PC-3 (cell line): ENCODE results near the gene ATP5F1E. TPM values are rescaled to one million over a fixed set of nuclear protein-coding genes. Genes with fewer than 3 reads are reported as not detected.
A peak's percentile ranks its signal among the peaks of the same experiment; 100 is the strongest.

Experiments
- ATAC-seq: fragments of 200-7000 bp; cut with Tn5 transposase; 2 replicates; pipeline ENCODE4 v1.9.1; 2020; ENCODE audit warnings: mild to moderate bottlenecking, moderate library complexity
- BruUV-seq: library from RNA; stranded (reverse); fragments of 400-500 nt; replicated peaks from 2 replicates; lab custom pipeline; 2021; lab: Mats Ljungman, UMichigan
- CTCF ChIA-PET: fragments of 300-600 bp; sonication (Branson Sonifier 250); formaldehyde crosslinking; loops from one replicate; lab custom pipeline; 2022; ENCODE audit warnings: antibody characterized with exemption; lab: Charles Lee
- POLR2A ChIA-PET: fragments of 300-600 bp; sonication (Branson Sonifier 250); formaldehyde crosslinking; loops from one replicate; lab custom pipeline; 2022; ENCODE audit warnings: antibody characterized with exemption; ENCODE audit not compliant: unreplicated experiment; lab: Charles Lee
- DNase-seq: peaks from one replicate; pipeline ENCODE4 v3.0.0-alpha.2; 2015
- H2AFZ ChIP-seq: fragments of 300-600 bp; sonication (generic); 2 replicates; pipeline ENCODE4 v1.6.0; 2016; ENCODE audit warnings: antibody characterized with exemption, low read length
- H3F3A ChIP-seq: fragments of 300-600 bp; sonication (generic); one replicate; pipeline ENCODE4 v1.6.0; 2017; ENCODE audit warnings: antibody characterized with exemption, low read length, control low read depth, mild to moderate bottlenecking; ENCODE audit not compliant: unreplicated experiment
- H3K27ac ChIP-seq: fragments of 300-600 bp; sonication (generic); 2 replicates; pipeline ENCODE4 v1.5.1; 2016; ENCODE audit warnings: mild to moderate bottlenecking, low read length
- H3K27me3 ChIP-seq: fragments of 300-600 bp; sonication (generic); 2 replicates; pipeline ENCODE4 v1.6.1; 2016; ENCODE audit warnings: low read length, mixed read lengths
- H3K36me3 ChIP-seq: fragments of 300-600 bp; sonication (generic); 2 replicates; pipeline ENCODE4 v1.6.1; 2016; ENCODE audit warnings: low read depth, mixed run types, low read length, mixed read lengths
- H3K4me1 ChIP-seq: fragments of 300-600 bp; sonication (generic); 2 replicates; pipeline ENCODE4 v1.5.1; 2016; ENCODE audit warnings: low read length; ENCODE audit not compliant: insufficient read depth
- H3K4me2 ChIP-seq: fragments of 300-600 bp; sonication (generic); 2 replicates; pipeline ENCODE4 v1.6.0; 2016; ENCODE audit warnings: low read length
- H3K4me3 ChIP-seq: fragments of 300-600 bp; sonication (generic); 2 replicates; pipeline ENCODE4 v1.5.1; 2016; ENCODE audit warnings: mild to moderate bottlenecking, low read length, mixed read lengths
- H3K79me2 ChIP-seq: fragments of 300-600 bp; sonication (generic); 2 replicates; pipeline ENCODE4 v1.6.1; 2017; ENCODE audit warnings: low read length, mixed read lengths
- H3K9ac ChIP-seq: fragments of 300-600 bp; sonication (generic); 2 replicates; pipeline ENCODE4 v1.6.0; 2016; ENCODE audit warnings: mild to moderate bottlenecking, low read length
- H3K9me2 ChIP-seq: fragments of 300-600 bp; sonication (generic); replicated peaks from 2 replicates; pipeline ENCODE4 v1.6.1; 2016; ENCODE audit warnings: mixed run types, low read length, mixed read lengths
- H3K9me3 ChIP-seq: fragments of 300-600 bp; sonication (generic); 2 replicates; pipeline ENCODE4 v1.6.1; 2016; ENCODE audit warnings: low read length, mixed read lengths
- H4K20me1 ChIP-seq: fragments of 300-600 bp; sonication (generic); 2 replicates; pipeline ENCODE4 v1.6.1; 2016; ENCODE audit warnings: low read length, mixed read lengths
- EZH2 ChIP-seq: fragments of 300-600 bp; sonication (generic); IDR thresholded peaks from one replicate; pipeline ENCODE4 v1.6.1; 2017; ENCODE audit warnings: antibody characterized with exemption, mild to moderate bottlenecking, low read length; ENCODE audit not compliant: unreplicated experiment
- EZH2phosphoT487 ChIP-seq: fragments of 300-600 bp; sonication (generic); IDR thresholded peaks from 2 replicates; pipeline ENCODE4 v1.6.1; 2018; ENCODE audit warnings: mild to moderate bottlenecking, antibody characterized with exemption, low read length, borderline replicate concordance
- intact Hi-C: fragments of 100-400 bp; cut with micrococcal nuclease; formaldehyde crosslinking; loops from 2 replicates; pipeline ENCODE4 v1.9.0; 2023
- total RNA-seq: library from RNA; depleted of rRNA; stranded (reverse); fragments of >200 nt; gene quantifications from 2 replicates; pipeline ENCODE4 v1.2.3, GENCODE V29; 2014
- TF ChIP-seq, protein P1 (sequence below): fragments of 300-600 bp; sonication (generic); conservative IDR thresholded peaks from 2 replicates; pipeline ENCODE4 v1.5.1; 2017; ENCODE audit warnings: antibody characterized with exemption, low read depth, mild to moderate bottlenecking, low read length

ATP5F1E gene
- total RNA-seq, 1 experiment from 2014 or later, result 58.5 TPM

DNA sequence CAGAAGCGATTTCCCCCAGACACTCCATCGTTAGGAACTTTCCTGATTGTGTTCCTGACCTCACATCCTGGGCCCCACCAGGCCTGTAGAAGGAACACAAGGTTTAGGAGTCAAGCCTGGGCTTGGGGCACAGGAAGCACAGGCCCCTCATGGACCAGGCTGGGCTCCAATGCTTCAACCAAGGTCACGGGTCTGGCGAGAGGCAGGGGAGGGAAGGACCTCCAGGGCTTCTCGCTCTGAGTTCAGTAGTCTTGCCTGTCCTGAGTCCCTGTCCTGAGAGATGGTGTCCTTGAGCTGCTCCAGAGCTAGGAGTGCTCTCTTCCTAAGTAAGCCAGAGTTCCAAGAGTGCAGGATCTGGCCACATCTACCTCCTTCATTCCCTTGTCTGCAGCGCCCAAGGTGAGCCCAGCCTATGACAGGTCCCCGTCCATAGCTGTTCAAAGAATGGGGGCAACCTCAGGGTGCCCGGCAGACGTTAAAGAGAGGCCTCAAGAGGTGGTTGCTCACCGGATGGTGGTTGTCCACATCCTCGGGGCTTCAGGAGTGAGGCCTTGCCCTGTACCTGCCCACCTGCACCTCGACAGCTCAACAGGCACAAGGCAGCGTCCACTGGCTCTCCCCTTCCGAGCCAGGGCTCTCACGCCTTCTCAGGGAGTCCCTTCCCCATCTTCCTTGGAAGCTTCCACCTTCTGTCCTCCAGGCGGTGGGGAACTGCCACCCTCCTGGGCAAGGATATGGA lies 14.5 kb downstream of the ATP5F1E start:
- Histone ChIP-seq H3K4me2 (no peak overlapping the region), H2AFZ (no peak overlapping the region), H3K4me3 (no peak overlapping the region), H3K9me3 (no peaks in the 10 kb centered on the region), H4K20me1 (no peaks in the 10 kb centered on the region), H3K27ac (no peak overlapping the region), H3K79me2 (no peaks in the 10 kb centered on the region), H3K9me2 (no peaks in the 10 kb centered on the region), H3K4me1 (peaks cover 17% of the 10 kb centered on the region), H3F3A (no peaks in the 10 kb centered on the region), H3K9ac (no peak overlapping the region), H3K36me3 (no peaks in the 10 kb centered on the region), H3K27me3 (no peaks in the 10 kb centered on the region)
- ATAC-seq (no peak), DNase-seq (no peak)
- TF ChIP-seq EZH2, result no peak
- TF ChIP-seq EZH2phosphoT487, result no peak
- TF ChIP-seq, protein P1, sequence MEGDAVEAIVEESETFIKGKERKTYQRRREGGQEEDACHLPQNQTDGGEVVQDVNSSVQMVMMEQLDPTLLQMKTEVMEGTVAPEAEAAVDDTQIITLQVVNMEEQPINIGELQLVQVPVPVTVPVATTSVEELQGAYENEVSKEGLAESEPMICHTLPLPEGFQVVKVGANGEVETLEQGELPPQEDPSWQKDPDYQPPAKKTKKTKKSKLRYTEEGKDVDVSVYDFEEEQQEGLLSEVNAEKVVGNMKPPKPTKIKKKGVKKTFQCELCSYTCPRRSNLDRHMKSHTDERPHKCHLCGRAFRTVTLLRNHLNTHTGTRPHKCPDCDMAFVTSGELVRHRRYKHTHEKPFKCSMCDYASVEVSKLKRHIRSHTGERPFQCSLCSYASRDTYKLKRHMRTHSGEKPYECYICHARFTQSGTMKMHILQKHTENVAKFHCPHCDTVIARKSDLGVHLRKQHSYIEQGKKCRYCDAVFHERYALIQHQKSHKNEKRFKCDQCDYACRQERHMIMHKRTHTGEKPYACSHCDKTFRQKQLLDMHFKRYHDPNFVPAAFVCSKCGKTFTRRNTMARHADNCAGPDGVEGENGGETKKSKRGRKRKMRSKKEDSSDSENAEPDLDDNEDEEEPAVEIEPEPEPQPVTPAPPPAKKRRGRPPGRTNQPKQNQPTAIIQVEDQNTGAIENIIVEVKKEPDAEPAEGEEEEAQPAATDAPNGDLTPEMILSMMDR, result no peak
- intact Hi-C loops, result no loop called here
- POLR2A ChIA-PET, result interaction anchor here (0.6 kb wide), 1 partner anchor 14 kb away, joined by 3 read pairs; the partner anchor contains the start of gene ATP5F1E
- BruUV-seq, result no TSS peak
- CTCF ChIA-PET, result interaction anchor here (0.6 kb wide), 1 partner anchor 15 kb away, joined by 3 read pairs; the partner anchor contains the start of gene ATP5F1E

DNA sequence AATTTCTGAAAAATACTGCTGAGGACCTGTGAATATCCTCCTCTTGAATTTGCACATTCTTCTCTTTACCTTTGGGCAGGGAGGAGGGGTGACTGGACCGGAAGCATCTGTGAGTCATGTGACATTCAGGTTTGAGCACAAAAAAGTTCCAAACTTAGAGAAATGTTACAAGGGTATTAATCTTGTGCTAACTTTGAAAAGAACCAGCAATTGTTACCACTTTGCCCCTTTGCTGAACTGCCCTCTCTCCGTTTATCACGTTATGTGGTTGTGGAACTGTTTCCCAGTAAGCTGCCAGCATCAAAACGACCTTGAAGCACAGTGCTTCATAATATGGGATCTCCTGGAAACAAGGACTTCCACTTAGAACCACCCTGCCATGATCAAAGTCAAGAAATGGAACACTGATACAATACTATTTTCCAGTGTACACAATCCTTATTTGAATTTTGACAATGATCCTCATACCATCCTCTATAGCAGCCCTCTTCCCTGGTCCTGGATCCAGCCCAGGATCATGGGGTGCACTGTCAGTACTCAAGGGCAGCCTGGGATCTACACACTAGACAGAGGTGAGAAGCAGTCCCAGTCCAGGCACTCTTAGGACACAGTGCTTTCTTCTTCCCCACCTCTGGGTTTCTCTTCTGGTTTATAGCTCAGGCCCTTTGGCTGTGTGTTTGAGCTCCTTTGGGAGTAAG lies 15.2 kb downstream of the ATP5F1E start:
- BruUV-seq, result no TSS peak
- intact Hi-C loops, result no loop called here

More for the DNA sequence above, 15.2 kb downstream of the ATP5F1E start:
- ChIA-PET POLR2A (no interaction called here), CTCF (interaction anchor here (0.6 kb wide), 1 partner anchor 15 kb away, joined by 3 read pairs; the partner anchor contains the start of gene ATP5F1E)
- Histone ChIP-seq H3K27ac (no peak overlapping the region), H4K20me1 (no peaks in the 10 kb centered on the region), H3K9ac (no peak overlapping the region), H3K9me2 (no peaks in the 10 kb centered on the region), H3K4me1 (peaks cover 17% of the 10 kb centered on the region), H3K79me2 (no peaks in the 10 kb centered on the region), H3K36me3 (no peaks in the 10 kb centered on the region), H3F3A (no peaks in the 10 kb centered on the region), H3K4me3 (no peak overlapping the region), H3K4me2 (0 out of 2 replicates have a peak overlapping the region, but pooled peaks have one; percentile 1), H3K9me3 (no peaks in the 10 kb centered on the region), H3K27me3 (no peaks in the 10 kb centered on the region), H2AFZ (no peak overlapping the region)
- DNase-seq, result peak; percentile 58
- TF ChIP-seq EZH2 (no peak), EZH2phosphoT487 (no peak)
- TF ChIP-seq, protein P1, result no peak
- peak; percentile 34 for ATAC-seq
